GM19099 (cell line): ENCODE measurements around the gene NYAP2.

Experiments
- POLR2A ChIP-seq: IDR thresholded peaks from 3 replicates; pipeline ENCODE4 v1.6.1; 2011; ENCODE audit warnings: low read depth; ENCODE audit not compliant: insufficient read length; ENCODE audit errors: extremely low read depth

Gene NYAP2

GRCh38 chr2:225556461-225556860 is 157.0 kb downstream of the NYAP2 start:
- no peak for TF ChIP-seq POLR2A

GRCh38 chr2:225558399-225559071 is 159.0 kb downstream of the NYAP2 start:
- TF ChIP-seq POLR2A: no peak

- no peak for TF ChIP-seq POLR2A
Measured at GRCh38 chr2:225559072-225559415, 159.5 kb downstream of the NYAP2 start.

- TF ChIP-seq POLR2A: no peak
Measured at GRCh38 chr2:225566798-225567197, 167.3 kb downstream of the NYAP2 start.

- TF ChIP-seq POLR2A: no peak
Measured at GRCh38 chr2:225569995-225570394, 170.5 kb downstream of the NYAP2 start.

GRCh38 chr2:225573603-225574002 is 174.1 kb downstream of the NYAP2 start:
- TF ChIP-seq POLR2A: no peak

GRCh38 chr2:225574582-225575138 is 175.2 kb downstream of the NYAP2 start:
- TF ChIP-seq POLR2A: no peak

GRCh38 chr2:225581135-225581534 is 181.6 kb downstream of the NYAP2 start:
- TF ChIP-seq POLR2A: no peak

- TF ChIP-seq POLR2A: no peak
Measured at GRCh38 chr2:225581906-225582305, 182.4 kb downstream of the NYAP2 start.

GRCh38 chr2:225582355-225583116 is 183.0 kb downstream of the NYAP2 start:
- TF ChIP-seq POLR2A: no peak

GRCh38 chr2:225584796-225585195 is 185.3 kb downstream of the NYAP2 start:
- TF ChIP-seq POLR2A: no peak

- no peak for TF ChIP-seq POLR2A
Measured at GRCh38 chr2:225590932-225591331, 191.4 kb downstream of the NYAP2 start.

GRCh38 chr2:225597911-225598310 is 198.4 kb downstream of the NYAP2 start:
- no peak for TF ChIP-seq POLR2A

GRCh38 chr2:225598426-225598825 is 198.9 kb downstream of the NYAP2 start:
- no peak for TF ChIP-seq POLR2A

- TF ChIP-seq POLR2A: no peak
Measured at GRCh38 chr2:225598897-225599296, 199.4 kb downstream of the NYAP2 start.

- no peak for TF ChIP-seq POLR2A
Measured at GRCh38 chr2:225599856-225600255, 200.3 kb downstream of the NYAP2 start.
